Activated CD4-positive, alpha-beta T cell treated with anti-CD3 and anti-CD28 coated beads, Interleukin-2, amount 50 U/mL, for 24 hours (primary cell): ENCODE measurements around the gene ZNF611.
"Not testable (repeated sequence)": the region's sequence is repeated elsewhere in the genome, so short reads cannot be mapped to it uniquely, and the experiment has no call there.

Source experiments
- DNase-seq, 2 donors: peaks; one replicate each; pipeline ENCODE4 v3.0.0-alpha.2; 2020; ENCODE audit warnings: low read depth in 1 of 2, low spot score in 1 of 2

Gene ZNF611

GRCh38 chr19:52720541-52720940 is 14.3 kb downstream of the ZNF611 start:
- DNase-seq = not testable (repeated sequence)

DNA sequence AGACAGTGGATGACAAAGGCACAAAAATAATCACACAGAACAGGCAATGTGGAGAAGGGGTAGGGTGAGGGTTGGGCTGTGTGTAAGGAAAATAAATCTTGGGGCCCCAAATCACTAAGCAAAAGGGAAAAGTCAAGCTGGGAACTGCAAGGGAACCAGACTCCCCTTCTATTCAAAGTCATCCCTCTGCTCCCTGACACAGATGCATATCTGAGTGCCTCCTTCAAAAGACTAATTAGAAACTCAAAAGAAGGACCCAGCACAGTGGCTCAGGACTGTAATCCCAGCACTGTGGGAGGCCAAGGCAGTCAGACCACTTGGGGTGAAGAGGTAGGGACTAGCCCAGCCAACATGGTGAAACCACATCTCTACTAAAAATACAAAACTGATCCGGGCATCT is 18.3 kb downstream of the ZNF611 start:
- no peak for DNase-seq

DNA sequence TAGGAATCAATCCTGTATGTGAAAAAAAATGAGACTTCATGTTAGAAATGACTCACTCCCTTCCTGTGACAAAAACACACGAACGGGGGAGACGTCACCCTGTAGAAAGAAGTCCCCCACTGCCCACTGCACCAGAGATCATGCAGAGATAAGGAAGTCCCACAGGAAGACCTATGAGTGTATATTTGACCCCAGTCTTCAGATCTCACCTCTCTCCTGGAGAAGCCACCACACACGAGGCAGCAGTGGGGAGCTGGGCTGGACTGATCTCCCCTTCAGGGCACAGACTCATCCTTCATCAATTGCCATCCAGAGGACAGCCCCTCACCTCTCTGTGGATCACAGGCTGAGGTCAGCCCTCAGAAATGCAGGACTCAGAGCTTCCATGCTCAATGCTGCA is 18.9 kb downstream of the ZNF611 start:
- DNase-seq = not testable (repeated sequence)

DNA sequence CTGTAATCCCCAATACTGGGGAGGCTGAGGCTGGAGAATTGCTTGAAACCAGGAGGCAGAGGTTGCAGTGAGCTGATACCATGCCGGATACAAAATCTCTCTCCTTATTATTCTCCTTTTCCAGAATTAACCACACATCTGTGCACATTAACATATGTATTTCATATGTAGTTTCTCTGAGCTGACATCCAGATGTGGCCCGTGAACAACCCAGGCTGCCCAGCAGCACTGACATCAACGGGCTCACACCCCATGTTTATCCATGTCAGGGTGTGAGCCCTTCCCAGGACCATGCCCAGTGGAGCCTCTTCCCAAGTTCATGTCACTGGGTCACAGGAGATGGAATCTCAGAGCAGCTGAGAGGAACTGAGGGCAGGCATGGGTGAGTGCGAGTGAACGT is 19.5 kb downstream of the ZNF611 start:
- DNase-seq = not testable (repeated sequence)

- not testable (repeated sequence) for DNase-seq
Measured at GRCh38 chr19:52713051-52713450, 21.8 kb downstream of the ZNF611 start.

DNA sequence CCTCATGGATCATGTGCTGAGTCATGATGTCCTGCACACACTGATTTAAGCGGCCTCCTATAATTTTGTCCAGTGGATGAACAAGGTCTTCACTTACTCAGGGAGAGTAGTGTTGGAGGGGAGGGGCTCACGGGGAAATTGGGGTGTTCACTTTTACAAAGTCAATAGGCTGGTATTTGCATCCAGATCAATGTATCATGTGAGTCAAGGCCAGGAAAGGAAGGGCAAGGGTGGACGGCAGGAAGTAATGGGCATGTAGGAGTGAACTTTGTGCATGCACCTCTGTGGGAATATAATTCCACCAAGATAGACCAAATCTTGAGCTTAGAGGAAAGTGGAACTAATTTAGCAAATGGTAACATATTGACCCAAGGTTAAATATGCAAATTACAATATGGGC is 23.2 kb downstream of the ZNF611 start:
- DNase-seq = not testable (repeated sequence)

DNA sequence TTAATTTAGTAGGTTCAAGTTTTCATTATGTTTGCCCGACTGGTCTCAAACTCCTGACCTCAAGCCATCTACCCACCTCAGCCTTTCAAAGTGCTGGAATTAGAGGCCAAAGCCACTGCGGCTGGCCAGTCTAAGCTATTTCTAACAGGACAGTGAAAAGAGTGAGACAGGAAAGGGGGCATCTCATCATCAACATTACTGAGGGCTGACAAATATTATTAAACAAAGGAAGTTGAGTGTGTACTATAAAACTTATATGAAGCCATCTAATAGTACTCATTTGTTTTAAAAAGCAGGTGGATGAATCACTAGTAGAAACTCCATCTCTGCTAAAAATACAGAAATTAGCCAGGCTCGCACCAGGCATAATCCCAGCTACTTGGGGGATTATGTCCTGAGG is 24.3 kb downstream of the ZNF611 start:
- no peak for DNase-seq

GRCh38 chr19:52705615-52706014 is 29.2 kb downstream of the ZNF611 start:
- DNase-seq = not testable (repeated sequence)

DNA sequence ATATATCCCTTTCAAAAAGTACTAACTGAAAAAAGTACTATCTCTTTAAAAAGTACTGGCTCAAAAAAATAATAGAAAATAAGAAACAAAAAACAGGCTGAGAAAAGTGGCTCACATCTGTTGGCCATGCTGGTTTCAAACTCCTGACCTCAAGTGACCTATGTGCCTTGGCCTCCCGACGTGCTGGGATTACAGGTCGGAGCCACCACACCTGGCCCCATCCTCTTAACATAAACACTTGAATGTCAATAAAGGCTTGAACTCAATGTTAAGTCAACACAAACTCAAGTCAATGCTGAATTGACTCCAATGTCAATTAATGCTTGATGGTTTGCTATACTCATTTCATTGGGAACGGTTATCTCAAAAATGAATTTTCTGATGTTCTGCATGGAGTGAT is 30.9 kb downstream of the ZNF611 start:
- no peak for DNase-seq

DNA sequence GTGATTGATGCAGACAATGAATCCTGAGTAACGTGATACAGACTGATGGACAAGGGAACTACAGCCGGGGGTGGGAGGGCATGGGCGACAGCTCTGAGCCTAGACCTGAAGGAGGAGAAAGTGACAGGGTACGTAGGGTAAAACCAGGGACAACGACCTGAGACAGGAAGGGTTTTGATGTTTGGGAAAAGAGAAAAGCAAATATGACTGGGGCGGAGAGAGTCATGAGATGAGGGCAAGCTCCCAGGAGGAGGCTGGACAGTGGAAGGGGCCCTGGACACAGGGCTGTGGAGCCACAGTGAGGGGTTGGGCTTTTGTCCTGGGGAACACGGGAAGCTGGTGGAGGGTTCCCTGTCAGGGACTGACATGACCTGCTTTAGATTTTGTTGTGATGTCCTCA is 34.2 kb downstream of the ZNF611 start:
- DNase-seq = no peak

GRCh38 chr19:52699555-52699954 is 35.3 kb downstream of the ZNF611 start:
- DNase-seq = not testable (repeated sequence)

GRCh38 chr19:52695996-52696395 is 38.8 kb downstream of the ZNF611 start:
- DNase-seq = no peak

GRCh38 chr19:52694921-52695320 is 39.9 kb downstream of the ZNF611 start:
- no peak for DNase-seq

- DNase-seq = not testable (repeated sequence)
Measured at GRCh38 chr19:52694281-52694680, 40.6 kb downstream of the ZNF611 start.

- no peak for DNase-seq
Measured at GRCh38 chr19:52692431-52693008, 42.3 kb downstream of the ZNF611 start.

- no peak for DNase-seq
Measured at GRCh38 chr19:52691737-52692136, 43.1 kb downstream of the ZNF611 start.

GRCh38 chr19:52691215-52691610 is 43.6 kb downstream of the ZNF611 start:
- no peak for DNase-seq

DNA sequence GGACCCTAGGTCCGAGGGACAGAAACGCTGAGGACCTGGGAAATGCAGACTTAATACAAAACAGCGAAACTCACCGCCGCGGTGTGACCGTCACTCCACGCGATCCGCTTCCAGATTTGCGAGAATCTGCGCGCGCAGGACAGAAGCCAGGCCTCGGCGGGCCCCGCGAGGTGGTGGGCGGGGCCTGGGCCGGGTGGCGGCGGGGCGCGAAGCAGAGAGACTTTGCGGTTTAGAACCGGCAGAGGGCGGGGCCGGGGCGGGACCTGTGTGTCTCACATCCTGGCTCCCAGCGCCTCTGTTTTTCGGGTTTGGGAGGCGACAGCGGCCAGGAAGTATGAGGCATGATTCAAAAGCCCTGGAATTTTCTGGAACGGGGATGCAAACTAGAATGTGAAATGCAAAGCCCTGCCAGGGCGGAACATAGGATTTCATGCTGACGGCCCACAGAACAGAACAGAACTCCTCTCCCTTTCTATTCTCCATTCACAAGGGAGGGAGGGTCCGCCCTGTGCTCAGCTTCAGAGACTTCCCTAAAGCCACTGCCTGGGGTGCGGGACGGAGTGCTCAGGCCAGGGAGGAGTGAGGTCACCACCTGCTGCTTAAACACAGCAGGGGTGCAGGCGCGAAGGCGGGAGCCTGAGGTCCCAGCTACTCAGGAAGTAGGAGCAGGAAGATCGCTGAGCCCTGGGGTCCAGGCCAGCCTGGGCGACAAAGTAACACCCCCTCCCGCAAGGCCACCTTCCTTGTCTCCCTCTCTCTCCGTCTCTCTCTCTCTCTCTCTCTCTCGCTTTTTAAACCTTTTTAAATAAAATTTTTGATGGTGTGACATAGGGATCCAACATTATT is 44.3 kb downstream of the ZNF611 start:
- peak; percentile 69 to 88 for DNase-seq

- peak; percentile 6 to 14 for DNase-seq
Measured at GRCh38 chr19:52689843-52690368, 44.9 kb downstream of the ZNF611 start.

DNA sequence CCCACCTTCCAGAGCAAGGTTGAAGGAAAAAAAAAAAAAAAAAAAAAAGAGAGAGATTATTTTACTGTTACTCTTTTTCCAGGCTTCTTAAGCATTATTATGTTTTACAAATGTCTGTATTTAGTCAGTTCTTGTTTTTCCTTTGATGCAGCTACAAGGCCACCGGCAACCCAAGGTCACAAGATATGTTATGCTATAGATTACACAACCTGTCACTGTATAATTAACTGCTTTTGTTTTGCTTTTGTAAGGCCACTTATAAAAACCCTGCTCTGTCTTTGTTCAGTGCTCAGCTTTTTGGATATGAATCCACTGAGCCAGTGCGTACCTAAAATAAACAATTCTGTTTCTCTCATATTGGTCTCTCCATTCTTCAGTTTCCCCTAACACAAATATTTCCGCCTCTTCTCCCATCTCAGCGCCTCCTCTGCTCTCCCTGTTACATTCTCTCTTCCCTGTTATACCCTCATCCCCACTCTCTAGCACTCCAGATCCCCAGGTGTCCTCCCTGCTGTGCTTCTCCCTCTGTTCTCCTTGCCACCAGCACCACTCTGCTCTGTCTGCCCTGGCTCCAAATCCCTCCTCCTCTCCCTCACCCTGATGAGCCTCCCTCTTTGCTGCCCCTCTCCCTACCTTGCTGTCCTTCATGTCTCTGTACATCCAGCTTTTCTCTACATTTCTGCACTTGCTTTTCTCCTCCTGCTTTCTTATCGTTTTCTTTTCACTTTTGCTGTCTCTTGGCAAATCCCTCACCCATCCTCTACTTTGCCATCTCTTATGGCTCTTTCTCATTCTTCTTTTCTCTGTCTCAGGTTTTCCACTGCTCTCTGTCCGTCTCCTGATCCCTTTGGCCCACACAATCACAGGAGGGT is 45.7 kb downstream of the ZNF611 start:
- DNase-seq = not testable (repeated sequence)

DNA sequence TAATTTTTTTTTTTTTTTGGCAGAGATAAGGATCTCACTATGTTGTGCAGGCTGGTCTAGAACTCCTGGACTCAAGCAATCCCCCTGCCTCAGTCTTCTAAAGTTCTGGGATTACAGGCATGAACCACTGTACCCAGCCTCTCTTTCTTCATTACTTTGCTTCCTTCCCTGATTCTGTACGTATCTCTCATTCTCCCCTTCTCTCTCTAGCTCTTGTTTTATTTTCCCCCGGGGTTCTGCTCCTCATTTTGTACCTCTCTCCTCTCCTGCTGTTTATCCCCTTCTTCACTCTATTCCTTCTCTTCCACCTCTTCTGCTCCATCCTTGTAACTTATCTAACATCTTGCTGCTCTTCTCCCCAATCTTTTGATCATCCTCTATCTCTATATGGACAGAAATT is 46.5 kb downstream of the ZNF611 start:
- no peak for DNase-seq
